ENCODE results near the gene BABAM1.

DNA sequence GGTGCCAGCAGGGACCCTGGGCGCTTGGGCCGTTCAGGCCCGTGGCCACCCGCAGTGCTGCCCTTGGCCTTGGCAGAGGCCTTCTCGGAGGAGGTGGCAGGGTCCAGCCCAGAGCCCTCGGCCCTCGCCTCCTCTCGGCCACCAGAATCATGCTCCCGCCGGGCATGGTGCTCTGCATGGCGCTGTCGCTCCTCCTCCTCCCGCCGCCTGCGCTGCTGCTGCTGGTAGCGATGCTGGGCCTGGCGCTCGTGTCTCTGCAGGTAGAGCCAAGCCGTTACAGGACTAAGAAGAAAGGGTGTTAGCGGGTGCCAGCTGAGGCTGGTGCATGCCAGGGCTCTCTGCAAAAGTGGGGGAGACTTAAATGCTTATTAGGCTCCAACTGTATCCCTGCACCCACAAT is 57.9 kb downstream of the BABAM1 start:
- TF ChIP-seq, protein P1, sequence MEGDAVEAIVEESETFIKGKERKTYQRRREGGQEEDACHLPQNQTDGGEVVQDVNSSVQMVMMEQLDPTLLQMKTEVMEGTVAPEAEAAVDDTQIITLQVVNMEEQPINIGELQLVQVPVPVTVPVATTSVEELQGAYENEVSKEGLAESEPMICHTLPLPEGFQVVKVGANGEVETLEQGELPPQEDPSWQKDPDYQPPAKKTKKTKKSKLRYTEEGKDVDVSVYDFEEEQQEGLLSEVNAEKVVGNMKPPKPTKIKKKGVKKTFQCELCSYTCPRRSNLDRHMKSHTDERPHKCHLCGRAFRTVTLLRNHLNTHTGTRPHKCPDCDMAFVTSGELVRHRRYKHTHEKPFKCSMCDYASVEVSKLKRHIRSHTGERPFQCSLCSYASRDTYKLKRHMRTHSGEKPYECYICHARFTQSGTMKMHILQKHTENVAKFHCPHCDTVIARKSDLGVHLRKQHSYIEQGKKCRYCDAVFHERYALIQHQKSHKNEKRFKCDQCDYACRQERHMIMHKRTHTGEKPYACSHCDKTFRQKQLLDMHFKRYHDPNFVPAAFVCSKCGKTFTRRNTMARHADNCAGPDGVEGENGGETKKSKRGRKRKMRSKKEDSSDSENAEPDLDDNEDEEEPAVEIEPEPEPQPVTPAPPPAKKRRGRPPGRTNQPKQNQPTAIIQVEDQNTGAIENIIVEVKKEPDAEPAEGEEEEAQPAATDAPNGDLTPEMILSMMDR (conservative IDR thresholded peaks at IDR 0.05; ENCODE audit: low read depth, low read length): no peak
- TF ChIP-seq RFX5 (IDR thresholded peaks at IDR 0.05; ENCODE audit: low read depth, low read length): no peak
- TF ChIP-seq MAZ (IDR thresholded peaks at IDR 0.05; ENCODE audit: borderline replicate concordance, low read depth, low read length): no peak
- no peak for TF ChIP-seq RAD21 (IDR thresholded peaks at IDR 0.05; ENCODE audit: low read length)
- TF ChIP-seq NFE2L2 (IDR thresholded peaks at IDR 0.05; ENCODE audit: low read depth, low read length): no peak
- no peak for TF ChIP-seq CEBPB (IDR thresholded peaks at IDR 0.05; ENCODE audit: low read depth, low read length)
- no peak for TF ChIP-seq SMC3 (IDR thresholded peaks at IDR 0.05; ENCODE audit: low read depth, low read length)
